K562 (cell line): ENCODE results near the gene GCH1. TPM values are rescaled to one million over a fixed set of nuclear protein-coding genes. Genes with fewer than 3 reads are reported as not detected.

Experiments
- BMI1 ChIP-seq: fragments of 150-350 bp; IDR thresholded peaks from 2 replicates; pipeline ENCODE4 v1.6.1; 2014; ENCODE audit warnings: low read length
- CHD2 ChIP-seq: IDR thresholded peaks from 2 replicates; pipeline ENCODE4 v1.6.1; 2011; ENCODE audit warnings: low read depth, low read length
- HDAC1 ChIP-seq, 2 experiments: fragments of 450-650 bp; IDR thresholded peaks; 2 replicates each; pipeline ENCODE4 v1.6.1; 2016 to 2017; ENCODE audit warnings: inconsistent platforms in 1 of 2, mild to moderate bottlenecking in 1 of 2, moderate library complexity in 1 of 2
- HDAC8 ChIP-seq: fragments of 450-650 bp; IDR thresholded peaks from 2 replicates; pipeline ENCODE4 v1.6.1; 2016; ENCODE audit warnings: mild to moderate bottlenecking, missing genetic modification characterization, moderate library complexity, missing compliant biosample characterization
- RBM17 ChIP-seq: fragments of 200-400 bp; formaldehyde crosslinking; IDR thresholded peaks from 2 replicates; pipeline ENCODE4 v1.6.1; 2017; ENCODE audit warnings: low read depth, mild to moderate bottlenecking, low read length, borderline replicate concordance
- SAP30 ChIP-seq: fragments of 200-600 bp; sonication (generic); IDR thresholded peaks from 2 replicates; pipeline ENCODE4 v1.6.1; 2012; ENCODE audit warnings: borderline replicate concordance, low read depth, mild to moderate bottlenecking, moderate library complexity, low read length, control low read depth, inconsistent platforms; ENCODE audit not compliant: insufficient read depth, poor library complexity, severe bottlenecking
- TAL1 ChIP-seq: fragments of 450-650 bp; IDR thresholded peaks from 2 replicates; pipeline ENCODE4 v1.6.1; 2016; ENCODE audit warnings: mild to moderate bottlenecking
- TOE1 ChIP-seq, 2 experiments: fragments of 450-650 bp in 1 of 2; sonication (generic) in 1 of 2; formaldehyde crosslinking in 1 of 2; IDR thresholded peaks; 2 replicates each; pipeline versions ENCODE4 v1.7.1 to v1.8.0; 2016 to 2022; ENCODE audit warnings: borderline replicate concordance in 2 of 2, mild to moderate bottlenecking in 2 of 2, antibody characterized with exemption in 1 of 2, inconsistent platforms in 1 of 2, low read depth in 1 of 2, missing genetic modification reagents in 1 of 2, moderate library complexity in 1 of 2
- ZNF699 ChIP-seq: fragments of 250-450 bp; sonication (Bioruptor Pico); IDR thresholded peaks from 2 replicates; pipeline ENCODE4 v1.8.0; 2021; ENCODE audit warnings: mild to moderate bottlenecking, moderate library complexity; ENCODE audit not compliant: insufficient replicate concordance
- polyA plus RNA-seq, 8 experiments: library from polyadenylated mRNA; depleted of rRNA in 4 of 8; stranded (reverse) in 5 of 8; unstranded in 3 of 8; fragments of >200 nt; fragmentation: Nextera tagmentation in 2 of 8; fragmentation: Illumina TruSeq in 1 of 8; extraction: Ambion mirVana in 2 of 8; extraction: Trizol in 1 of 8; gene quantifications; 2 replicates each; pipeline versions ENCODE4 v1.2.1 to v1.2.3, GENCODE V29; 2011 to 2014; ENCODE audit warnings: inconsistent platforms in 1 of 8, missing spikeins in 1 of 8
- total RNA-seq, 7 experiments: library from RNA; depleted of rRNA in 6 of 7; stranded (reverse); fragments of >200 nt in 6 of 7; fragmentation: Illumina TruSeq in 2 of 7; extraction: Trizol in 2 of 7; gene quantifications; 2 replicates each; pipeline versions ENCODE4 v1.2.1 to v1.2.3, GENCODE V29; 2011 to 2021; ENCODE audit warnings: low replicate concordance in 1 of 7
- TF ChIP-seq, protein P1 (sequence below): sonication (generic); formaldehyde crosslinking; IDR thresholded peaks from 2 replicates; pipeline ENCODE4 v1.8.0; 2022; ENCODE audit warnings: missing genetic modification reagents, mild to moderate bottlenecking, borderline replicate concordance
- TF ChIP-seq, protein P2 (sequence below): fragments of 200-600 bp; sonication (generic); IDR thresholded peaks from one replicate; pipeline ENCODE4 v1.6.1; 2012; ENCODE audit warnings: mild to moderate bottlenecking, low read depth, low read length, inconsistent platforms

Gene GCH1
- total and polyA plus RNA-seq, 9 of the 15 experiments (the other 6 are each of a cell fraction or from before 2014, with no cell fraction given) = 3.9 to 13.1 (median 6.5) TPM

DNA sequence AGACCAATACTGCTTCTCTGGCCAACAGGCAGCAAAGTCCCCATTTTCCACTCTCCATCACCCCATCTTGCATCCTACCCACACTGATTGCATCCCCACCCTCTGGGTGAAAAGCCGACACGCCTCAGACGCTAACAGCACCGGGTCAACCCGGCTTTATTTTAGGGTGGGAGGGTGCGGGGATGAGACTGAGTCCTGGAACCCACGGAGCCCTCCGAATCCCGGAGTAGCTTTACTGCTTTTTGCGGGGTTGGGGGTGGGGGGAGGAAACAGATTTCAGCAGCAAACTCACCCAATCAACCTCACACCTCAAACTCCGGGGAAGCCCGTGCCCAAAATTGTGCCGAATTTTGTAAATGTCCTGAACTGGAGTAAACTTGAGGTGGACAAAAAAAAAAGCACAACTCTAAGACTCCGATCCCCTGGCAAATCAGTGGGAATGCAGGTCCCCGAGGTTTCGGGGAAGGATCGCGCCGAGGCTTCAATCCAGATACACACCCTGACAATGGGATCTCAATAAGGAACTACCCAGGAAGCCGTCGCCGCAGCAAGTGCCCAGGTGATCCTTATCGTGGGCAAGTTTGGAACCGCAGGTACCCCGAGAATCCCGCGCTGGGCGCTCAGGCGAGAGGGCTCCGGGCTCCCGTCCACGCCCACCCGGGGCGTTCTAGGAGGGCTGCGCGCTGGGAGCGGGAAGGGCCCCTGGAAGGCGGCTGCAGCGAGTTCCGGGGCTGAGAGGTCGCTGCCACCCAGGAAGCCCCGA is 1.1 kb downstream of the GCH1 start (continued):
- TF ChIP-seq, protein P1, sequence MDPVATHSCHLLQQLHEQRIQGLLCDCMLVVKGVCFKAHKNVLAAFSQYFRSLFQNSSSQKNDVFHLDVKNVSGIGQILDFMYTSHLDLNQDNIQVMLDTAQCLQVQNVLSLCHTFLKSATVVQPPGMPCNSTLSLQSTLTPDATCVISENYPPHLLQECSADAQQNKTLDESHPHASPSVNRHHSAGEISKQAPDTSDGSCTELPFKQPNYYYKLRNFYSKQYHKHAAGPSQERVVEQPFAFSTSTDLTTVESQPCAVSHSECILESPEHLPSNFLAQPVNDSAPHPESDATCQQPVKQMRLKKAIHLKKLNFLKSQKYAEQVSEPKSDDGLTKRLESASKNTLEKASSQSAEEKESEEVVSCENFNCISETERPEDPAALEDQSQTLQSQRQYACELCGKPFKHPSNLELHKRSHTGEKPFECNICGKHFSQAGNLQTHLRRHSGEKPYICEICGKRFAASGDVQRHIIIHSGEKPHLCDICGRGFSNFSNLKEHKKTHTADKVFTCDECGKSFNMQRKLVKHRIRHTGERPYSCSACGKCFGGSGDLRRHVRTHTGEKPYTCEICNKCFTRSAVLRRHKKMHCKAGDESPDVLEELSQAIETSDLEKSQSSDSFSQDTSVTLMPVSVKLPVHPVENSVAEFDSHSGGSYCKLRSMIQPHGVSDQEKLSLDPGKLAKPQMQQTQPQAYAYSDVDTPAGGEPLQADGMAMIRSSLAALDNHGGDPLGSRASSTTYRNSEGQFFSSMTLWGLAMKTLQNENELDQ (CRISPR knock-in tag) = no peak
- TF ChIP-seq, protein P2, sequence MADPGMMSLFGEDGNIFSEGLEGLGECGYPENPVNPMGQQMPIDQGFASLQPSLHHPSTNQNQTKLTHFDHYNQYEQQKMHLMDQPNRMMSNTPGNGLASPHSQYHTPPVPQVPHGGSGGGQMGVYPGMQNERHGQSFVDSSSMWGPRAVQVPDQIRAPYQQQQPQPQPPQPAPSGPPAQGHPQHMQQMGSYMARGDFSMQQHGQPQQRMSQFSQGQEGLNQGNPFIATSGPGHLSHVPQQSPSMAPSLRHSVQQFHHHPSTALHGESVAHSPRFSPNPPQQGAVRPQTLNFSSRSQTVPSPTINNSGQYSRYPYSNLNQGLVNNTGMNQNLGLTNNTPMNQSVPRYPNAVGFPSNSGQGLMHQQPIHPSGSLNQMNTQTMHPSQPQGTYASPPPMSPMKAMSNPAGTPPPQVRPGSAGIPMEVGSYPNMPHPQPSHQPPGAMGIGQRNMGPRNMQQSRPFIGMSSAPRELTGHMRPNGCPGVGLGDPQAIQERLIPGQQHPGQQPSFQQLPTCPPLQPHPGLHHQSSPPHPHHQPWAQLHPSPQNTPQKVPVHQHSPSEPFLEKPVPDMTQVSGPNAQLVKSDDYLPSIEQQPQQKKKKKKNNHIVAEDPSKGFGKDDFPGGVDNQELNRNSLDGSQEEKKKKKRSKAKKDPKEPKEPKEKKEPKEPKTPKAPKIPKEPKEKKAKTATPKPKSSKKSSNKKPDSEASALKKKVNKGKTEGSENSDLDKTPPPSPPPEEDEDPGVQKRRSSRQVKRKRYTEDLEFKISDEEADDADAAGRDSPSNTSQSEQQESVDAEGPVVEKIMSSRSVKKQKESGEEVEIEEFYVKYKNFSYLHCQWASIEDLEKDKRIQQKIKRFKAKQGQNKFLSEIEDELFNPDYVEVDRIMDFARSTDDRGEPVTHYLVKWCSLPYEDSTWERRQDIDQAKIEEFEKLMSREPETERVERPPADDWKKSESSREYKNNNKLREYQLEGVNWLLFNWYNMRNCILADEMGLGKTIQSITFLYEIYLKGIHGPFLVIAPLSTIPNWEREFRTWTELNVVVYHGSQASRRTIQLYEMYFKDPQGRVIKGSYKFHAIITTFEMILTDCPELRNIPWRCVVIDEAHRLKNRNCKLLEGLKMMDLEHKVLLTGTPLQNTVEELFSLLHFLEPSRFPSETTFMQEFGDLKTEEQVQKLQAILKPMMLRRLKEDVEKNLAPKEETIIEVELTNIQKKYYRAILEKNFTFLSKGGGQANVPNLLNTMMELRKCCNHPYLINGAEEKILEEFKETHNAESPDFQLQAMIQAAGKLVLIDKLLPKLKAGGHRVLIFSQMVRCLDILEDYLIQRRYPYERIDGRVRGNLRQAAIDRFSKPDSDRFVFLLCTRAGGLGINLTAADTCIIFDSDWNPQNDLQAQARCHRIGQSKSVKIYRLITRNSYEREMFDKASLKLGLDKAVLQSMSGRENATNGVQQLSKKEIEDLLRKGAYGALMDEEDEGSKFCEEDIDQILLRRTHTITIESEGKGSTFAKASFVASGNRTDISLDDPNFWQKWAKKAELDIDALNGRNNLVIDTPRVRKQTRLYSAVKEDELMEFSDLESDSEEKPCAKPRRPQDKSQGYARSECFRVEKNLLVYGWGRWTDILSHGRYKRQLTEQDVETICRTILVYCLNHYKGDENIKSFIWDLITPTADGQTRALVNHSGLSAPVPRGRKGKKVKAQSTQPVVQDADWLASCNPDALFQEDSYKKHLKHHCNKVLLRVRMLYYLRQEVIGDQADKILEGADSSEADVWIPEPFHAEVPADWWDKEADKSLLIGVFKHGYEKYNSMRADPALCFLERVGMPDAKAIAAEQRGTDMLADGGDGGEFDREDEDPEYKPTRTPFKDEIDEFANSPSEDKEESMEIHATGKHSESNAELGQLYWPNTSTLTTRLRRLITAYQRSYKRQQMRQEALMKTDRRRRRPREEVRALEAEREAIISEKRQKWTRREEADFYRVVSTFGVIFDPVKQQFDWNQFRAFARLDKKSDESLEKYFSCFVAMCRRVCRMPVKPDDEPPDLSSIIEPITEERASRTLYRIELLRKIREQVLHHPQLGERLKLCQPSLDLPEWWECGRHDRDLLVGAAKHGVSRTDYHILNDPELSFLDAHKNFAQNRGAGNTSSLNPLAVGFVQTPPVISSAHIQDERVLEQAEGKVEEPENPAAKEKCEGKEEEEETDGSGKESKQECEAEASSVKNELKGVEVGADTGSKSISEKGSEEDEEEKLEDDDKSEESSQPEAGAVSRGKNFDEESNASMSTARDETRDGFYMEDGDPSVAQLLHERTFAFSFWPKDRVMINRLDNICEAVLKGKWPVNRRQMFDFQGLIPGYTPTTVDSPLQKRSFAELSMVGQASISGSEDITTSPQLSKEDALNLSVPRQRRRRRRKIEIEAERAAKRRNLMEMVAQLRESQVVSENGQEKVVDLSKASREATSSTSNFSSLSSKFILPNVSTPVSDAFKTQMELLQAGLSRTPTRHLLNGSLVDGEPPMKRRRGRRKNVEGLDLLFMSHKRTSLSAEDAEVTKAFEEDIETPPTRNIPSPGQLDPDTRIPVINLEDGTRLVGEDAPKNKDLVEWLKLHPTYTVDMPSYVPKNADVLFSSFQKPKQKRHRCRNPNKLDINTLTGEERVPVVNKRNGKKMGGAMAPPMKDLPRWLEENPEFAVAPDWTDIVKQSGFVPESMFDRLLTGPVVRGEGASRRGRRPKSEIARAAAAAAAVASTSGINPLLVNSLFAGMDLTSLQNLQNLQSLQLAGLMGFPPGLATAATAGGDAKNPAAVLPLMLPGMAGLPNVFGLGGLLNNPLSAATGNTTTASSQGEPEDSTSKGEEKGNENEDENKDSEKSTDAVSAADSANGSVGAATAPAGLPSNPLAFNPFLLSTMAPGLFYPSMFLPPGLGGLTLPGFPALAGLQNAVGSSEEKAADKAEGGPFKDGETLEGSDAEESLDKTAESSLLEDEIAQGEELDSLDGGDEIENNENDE = no peak
- no peak for TF ChIP-seq ZNF699 (CRISPR knock-in tag)
- TF ChIP-seq CHD2 = peak; percentile 65; the same call in 1 of the 2 replicates
- TF ChIP-seq SAP30 = peak; percentile 29
- no peak for TF ChIP-seq TOE1 (IDR thresholded peaks at IDR 0.05; ENCODE audit: borderline replicate concordance)
- TF ChIP-seq TOE1 (CRISPR knock-in tag; IDR thresholded peaks at IDR 0.05; ENCODE audit: borderline replicate concordance, low read depth) = no peak
- TF ChIP-seq TAL1 = no peak
- no peak for TF ChIP-seq RBM17
- no peak for TF ChIP-seq HDAC8 (tag)
- TF ChIP-seq HDAC1 (IDR thresholded peaks at IDR 0.05) = 0 out of 4 replicates have a peak, but pooled peaks of 1 of the 2 experiments have one; percentile 44
- TF ChIP-seq BMI1 = no peak
